HepG2 (cell line): ENCODE measurements around the gene TM7SF3. TPM values are rescaled to one million over a fixed set of nuclear protein-coding genes. Genes with fewer than 3 reads are reported as not detected.

ENCODE experiments used
- FOXA3 ChIP-seq: IDR thresholded peaks from 2 replicates; pipeline ENCODE4 v1.6.1; 2016; ENCODE audit warnings: missing genetic modification reagents, missing compliant biosample characterization
- GLI4 ChIP-seq: sonication (generic); formaldehyde crosslinking; IDR thresholded peaks from 2 replicates; pipeline ENCODE4 v1.5.1; 2020; ENCODE audit warnings: missing genetic modification reagents, mild to moderate bottlenecking, moderate library complexity, borderline replicate concordance
- IKZF5 ChIP-seq: IDR thresholded peaks from 2 replicates; pipeline ENCODE4 v1.6.1; 2018; ENCODE audit warnings: missing genetic modification reagents, mild to moderate bottlenecking, missing compliant biosample characterization
- MTF2 ChIP-seq: sonication (generic); formaldehyde crosslinking; IDR thresholded peaks from 2 replicates; pipeline ENCODE4 v1.5.0; 2020; ENCODE audit warnings: missing genetic modification reagents, borderline replicate concordance
- NKX3-1 ChIP-seq: sonication (generic); formaldehyde crosslinking; IDR thresholded peaks from 2 replicates; pipeline ENCODE4 v1.5.0; 2020; ENCODE audit warnings: missing genetic modification reagents
- REPIN1 ChIP-seq: sonication (generic); formaldehyde crosslinking; IDR thresholded peaks from 2 replicates; pipeline ENCODE4 v1.8.0; 2022; ENCODE audit warnings: missing genetic modification reagents, low read depth, mild to moderate bottlenecking, borderline replicate concordance
- RXRA ChIP-seq: sonication (generic); formaldehyde crosslinking; IDR thresholded peaks from 2 replicates; pipeline ENCODE4 v1.5.1; 2020; ENCODE audit warnings: missing genetic modification reagents
- SETDB1 ChIP-seq: sonication (generic); formaldehyde crosslinking; IDR thresholded peaks from 2 replicates; pipeline ENCODE4 v1.5.1; 2020; ENCODE audit warnings: missing genetic modification reagents, mild to moderate bottlenecking, borderline replicate concordance
- SNAPC2 ChIP-seq: sonication (generic); formaldehyde crosslinking; IDR thresholded peaks from 2 replicates; pipeline ENCODE4 v1.8.1; 2022; ENCODE audit warnings: mild to moderate bottlenecking, missing genetic modification reagents
- STAT5B ChIP-seq: sonication (generic); formaldehyde crosslinking; IDR thresholded peaks from 2 replicates; pipeline ENCODE4 v1.4.0; 2020; ENCODE audit warnings: missing genetic modification reagents
- ZNF451 ChIP-seq: sonication (generic); formaldehyde crosslinking; IDR thresholded peaks from 2 replicates; pipeline ENCODE4 v1.5.0; 2020; ENCODE audit warnings: mild to moderate bottlenecking, missing genetic modification reagents
- ZNF761 ChIP-seq: sonication (generic); formaldehyde crosslinking; conservative IDR thresholded peaks from 2 replicates; pipeline ENCODE4 v1.4.0; 2020; ENCODE audit warnings: mild to moderate bottlenecking, missing genetic modification reagents
- ZNF768 ChIP-seq: sonication (generic); formaldehyde crosslinking; IDR thresholded peaks from 2 replicates; pipeline ENCODE4 v1.4.0; 2020; ENCODE audit warnings: missing genetic modification reagents
- ZNF788 ChIP-seq: sonication (generic); formaldehyde crosslinking; IDR thresholded peaks from 2 replicates; pipeline ENCODE4 v1.5.0; 2020; ENCODE audit warnings: mild to moderate bottlenecking, missing genetic modification reagents, borderline replicate concordance
- polyA plus RNA-seq, 8 experiments: library from polyadenylated mRNA; depleted of rRNA in 3 of 8; stranded (reverse) in 7 of 8; unstranded in 1 of 8; fragments of >200 nt; fragmentation: Illumina TruSeq in 4 of 8; extraction: Trizol in 4 of 8; gene quantifications; 2 replicates each; pipeline versions ENCODE4 v1.2.1 to v1.2.3, GENCODE V29; 2011 to 2016; ENCODE audit warnings: low read depth in 4 of 8, missing spikeins in 1 of 8, mixed read lengths in 1 of 8; ENCODE audit not compliant: insufficient read depth in 1 of 8
- total RNA-seq, 5 experiments: library from RNA; depleted of rRNA; stranded (reverse); fragments of >200 nt; fragmentation: Illumina TruSeq; extraction: Trizol; gene quantifications; 2 replicates each; pipeline ENCODE4 v1.2.3, GENCODE V29; 2016; ENCODE audit warnings: low read depth in 1 of 5
- TF ChIP-seq, protein P1 (sequence below): IDR thresholded peaks from 2 replicates; pipeline ENCODE4 v1.4.0; 2020; ENCODE audit warnings: mild to moderate bottlenecking, missing genetic modification reagents
- TF ChIP-seq, protein P2 (sequence below): sonication (generic); formaldehyde crosslinking; IDR thresholded peaks from 2 replicates; pipeline ENCODE4 v1.4.0; 2020; ENCODE audit warnings: missing genetic modification reagents, borderline replicate concordance
- TF ChIP-seq, protein P3 (sequence below): IDR thresholded peaks from 2 replicates; pipeline ENCODE4 v1.6.1; 2016; ENCODE audit warnings: low read depth

TM7SF3 gene
- total and polyA plus RNA-seq, 2 of the 13 experiments (the other 11 are each of a cell fraction or from before 2014, with no cell fraction given), result 116 to 142 TPM

DNA sequence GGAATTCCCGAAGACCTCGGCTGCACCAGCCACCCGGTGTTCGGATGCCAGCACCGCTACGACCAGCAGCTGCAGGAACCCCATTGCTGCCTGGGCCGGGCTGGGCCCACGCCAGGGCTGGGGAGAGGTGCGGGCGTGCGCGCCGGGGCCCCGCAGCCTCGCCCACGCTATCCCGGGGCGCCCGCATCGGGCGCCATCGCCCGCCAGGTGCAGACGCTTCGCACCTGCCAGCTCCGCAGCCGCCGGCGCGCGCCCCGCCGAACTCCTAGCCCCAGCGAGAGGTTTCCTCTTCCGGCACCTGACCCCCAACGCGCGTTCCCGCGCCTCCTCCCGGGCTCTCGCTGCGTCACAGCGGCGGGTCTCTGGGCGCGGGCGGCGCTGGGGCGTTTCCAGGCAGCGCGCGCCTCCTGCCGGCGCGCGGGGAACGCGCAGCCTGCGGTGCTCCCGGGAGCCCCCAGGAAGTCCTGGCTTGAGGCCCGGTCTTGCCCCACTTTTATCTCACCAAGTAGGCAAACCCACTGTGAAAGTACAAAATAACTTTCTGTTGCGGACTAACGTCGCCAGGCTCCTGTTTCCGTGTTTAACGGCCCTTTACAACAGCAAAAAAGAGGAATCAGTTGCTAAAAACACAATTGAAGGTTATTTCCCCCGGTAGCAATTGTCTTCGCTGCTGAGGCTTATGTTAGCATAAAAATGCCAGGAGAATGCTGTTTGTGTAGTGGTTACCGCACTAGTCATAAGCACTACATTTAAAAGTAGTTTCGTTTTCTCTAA lies at the start of gene TM7SF3 (continued):
- TF ChIP-seq ZNF451 (CRISPR knock-in tag), result peak; percentile 74; the same call in 1 of the 2 replicates
- peak; percentile 91 for TF ChIP-seq ZNF768 (CRISPR knock-in tag)
- 0 out of 2 replicates have a peak, but pooled peaks have one; percentile 40 for TF ChIP-seq ZNF761 (CRISPR knock-in tag)
- TF ChIP-seq GLI4 (CRISPR knock-in tag), result 0 out of 2 replicates have a peak, but pooled peaks have one; percentile 24
- TF ChIP-seq SNAPC2 (CRISPR knock-in tag), result 0 out of 2 replicates have a peak, but pooled peaks have one; percentile 32
- TF ChIP-seq, protein P1, sequence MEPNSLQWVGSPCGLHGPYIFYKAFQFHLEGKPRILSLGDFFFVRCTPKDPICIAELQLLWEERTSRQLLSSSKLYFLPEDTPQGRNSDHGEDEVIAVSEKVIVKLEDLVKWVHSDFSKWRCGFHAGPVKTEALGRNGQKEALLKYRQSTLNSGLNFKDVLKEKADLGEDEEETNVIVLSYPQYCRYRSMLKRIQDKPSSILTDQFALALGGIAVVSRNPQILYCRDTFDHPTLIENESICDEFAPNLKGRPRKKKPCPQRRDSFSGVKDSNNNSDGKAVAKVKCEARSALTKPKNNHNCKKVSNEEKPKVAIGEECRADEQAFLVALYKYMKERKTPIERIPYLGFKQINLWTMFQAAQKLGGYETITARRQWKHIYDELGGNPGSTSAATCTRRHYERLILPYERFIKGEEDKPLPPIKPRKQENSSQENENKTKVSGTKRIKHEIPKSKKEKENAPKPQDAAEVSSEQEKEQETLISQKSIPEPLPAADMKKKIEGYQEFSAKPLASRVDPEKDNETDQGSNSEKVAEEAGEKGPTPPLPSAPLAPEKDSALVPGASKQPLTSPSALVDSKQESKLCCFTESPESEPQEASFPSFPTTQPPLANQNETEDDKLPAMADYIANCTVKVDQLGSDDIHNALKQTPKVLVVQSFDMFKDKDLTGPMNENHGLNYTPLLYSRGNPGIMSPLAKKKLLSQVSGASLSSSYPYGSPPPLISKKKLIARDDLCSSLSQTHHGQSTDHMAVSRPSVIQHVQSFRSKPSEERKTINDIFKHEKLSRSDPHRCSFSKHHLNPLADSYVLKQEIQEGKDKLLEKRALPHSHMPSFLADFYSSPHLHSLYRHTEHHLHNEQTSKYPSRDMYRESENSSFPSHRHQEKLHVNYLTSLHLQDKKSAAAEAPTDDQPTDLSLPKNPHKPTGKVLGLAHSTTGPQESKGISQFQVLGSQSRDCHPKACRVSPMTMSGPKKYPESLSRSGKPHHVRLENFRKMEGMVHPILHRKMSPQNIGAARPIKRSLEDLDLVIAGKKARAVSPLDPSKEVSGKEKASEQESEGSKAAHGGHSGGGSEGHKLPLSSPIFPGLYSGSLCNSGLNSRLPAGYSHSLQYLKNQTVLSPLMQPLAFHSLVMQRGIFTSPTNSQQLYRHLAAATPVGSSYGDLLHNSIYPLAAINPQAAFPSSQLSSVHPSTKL, result peak; percentile 52; the same call in 1 of the 2 replicates
- TF ChIP-seq, protein P2, sequence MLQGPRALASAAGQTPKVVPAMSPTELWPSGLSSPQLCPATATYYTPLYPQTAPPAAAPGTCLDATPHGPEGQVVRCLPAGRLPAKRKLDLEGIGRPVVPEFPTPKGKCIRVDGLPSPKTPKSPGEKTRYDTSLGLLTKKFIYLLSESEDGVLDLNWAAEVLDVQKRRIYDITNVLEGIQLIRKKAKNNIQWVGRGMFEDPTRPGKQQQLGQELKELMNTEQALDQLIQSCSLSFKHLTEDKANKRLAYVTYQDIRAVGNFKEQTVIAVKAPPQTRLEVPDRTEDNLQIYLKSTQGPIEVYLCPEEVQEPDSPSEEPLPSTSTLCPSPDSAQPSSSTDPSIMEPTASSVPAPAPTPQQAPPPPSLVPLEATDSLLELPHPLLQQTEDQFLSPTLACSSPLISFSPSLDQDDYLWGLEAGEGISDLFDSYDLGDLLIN (CRISPR knock-in tag), result peak; percentile 67; the same call in 1 of the 2 replicates
- no peak for TF ChIP-seq STAT5B (CRISPR knock-in tag)
- no peak for TF ChIP-seq IKZF5 (CRISPR knock-in tag)
- peak; percentile 58 for TF ChIP-seq FOXA3
- TF ChIP-seq ZNF788 (CRISPR knock-in tag), result peak; percentile 84
- TF ChIP-seq, protein P3, sequence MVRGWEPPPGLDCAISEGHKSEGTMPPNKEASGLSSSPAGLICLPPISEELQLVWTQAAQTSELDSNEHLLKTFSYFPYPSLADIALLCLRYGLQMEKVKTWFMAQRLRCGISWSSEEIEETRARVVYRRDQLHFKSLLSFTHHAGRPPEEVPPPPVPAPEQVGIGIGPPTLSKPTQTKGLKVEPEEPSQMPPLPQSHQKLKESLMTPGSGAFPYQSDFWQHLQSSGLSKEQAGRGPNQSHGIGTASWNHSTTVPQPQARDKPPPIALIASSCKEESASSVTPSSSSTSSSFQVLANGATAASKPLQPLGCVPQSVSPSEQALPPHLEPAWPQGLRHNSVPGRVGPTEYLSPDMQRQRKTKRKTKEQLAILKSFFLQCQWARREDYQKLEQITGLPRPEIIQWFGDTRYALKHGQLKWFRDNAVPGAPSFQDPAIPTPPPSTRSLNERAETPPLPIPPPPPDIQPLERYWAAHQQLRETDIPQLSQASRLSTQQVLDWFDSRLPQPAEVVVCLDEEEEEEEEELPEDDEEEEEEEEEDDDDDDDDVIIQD (CRISPR knock-in tag), result no peak
- TF ChIP-seq NKX3-1 (CRISPR knock-in tag), result no peak
- no peak for TF ChIP-seq RXRA
- peak; percentile 55; the same call in 1 of the 2 replicates for TF ChIP-seq MTF2 (CRISPR knock-in tag)
- TF ChIP-seq REPIN1 (CRISPR knock-in tag), result peak; percentile 81; the same call in 1 of the 2 replicates
- TF ChIP-seq SETDB1 (CRISPR knock-in tag), result no peak
